ENCODE measurements around the gene TIGD3.

The TIGD3 gene, protein sequence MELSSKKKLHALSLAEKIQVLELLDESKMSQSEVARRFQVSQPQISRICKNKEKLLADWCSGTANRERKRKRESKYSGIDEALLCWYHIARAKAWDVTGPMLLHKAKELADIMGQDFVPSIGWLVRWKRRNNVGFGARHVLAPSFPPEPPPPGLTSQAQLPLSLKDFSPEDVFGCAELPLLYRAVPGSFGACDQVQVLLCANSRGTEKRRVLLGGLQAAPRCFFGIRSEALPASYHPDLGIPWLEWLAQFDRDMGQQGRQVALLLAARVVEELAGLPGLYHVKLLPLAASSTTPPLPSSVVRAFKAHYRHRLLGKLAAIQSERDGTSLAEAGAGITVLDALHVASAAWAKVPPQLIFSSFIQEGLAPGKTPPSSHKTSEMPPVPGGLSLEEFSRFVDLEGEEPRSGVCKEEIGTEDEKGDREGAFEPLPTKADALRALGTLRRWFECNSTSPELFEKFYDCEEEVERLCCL

DNA sequence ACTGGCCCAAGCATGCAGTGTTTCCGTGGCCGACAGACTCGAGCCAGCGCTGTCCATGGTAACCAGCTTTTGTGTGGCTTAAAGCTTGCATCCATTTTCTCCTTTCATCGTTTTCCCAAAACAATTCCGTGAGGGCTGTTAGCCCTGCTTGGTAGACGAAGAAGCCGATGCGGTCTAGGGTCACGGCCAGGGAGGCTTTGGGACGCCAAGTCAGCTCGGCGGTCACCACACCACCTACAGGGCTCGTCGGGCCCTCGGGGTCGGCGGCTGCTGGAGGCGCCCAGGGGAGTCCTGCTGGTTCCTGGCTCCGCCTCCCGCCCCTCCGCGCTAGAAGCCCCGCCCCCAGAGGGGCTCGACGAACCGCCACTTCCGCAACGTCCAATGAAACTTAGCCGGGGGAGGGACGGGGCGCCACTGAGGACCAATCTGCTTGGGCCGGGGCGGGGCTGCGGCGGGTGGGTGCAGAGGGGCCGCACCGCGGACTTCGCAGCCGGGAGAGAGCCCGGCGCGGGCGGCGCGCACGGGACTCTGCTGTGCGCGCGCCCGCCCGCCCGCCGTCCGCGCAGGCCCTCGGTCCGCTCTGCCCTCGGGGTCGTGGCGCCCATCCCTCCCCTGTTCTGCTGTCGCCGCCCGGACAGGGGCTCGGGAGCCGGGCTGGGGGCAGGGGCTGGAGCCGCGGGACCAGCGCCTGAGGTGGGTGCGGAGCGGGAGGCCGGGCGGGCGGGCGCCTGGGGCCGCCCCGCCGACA lies at the start of gene TIGD3:
TSS of gene TIGD3 (plus strand) at position 487 of the 748 bp plus-strand sequence. CDS start 1,058 bp downstream, outside the sequence.
- Histone ChIP-seq H3K4me3 (ENCODE audit: insufficient read length, low read depth) (peak within 1 kb of the TSS; percentile 55), H3K4me1 (ENCODE audit: insufficient read depth, insufficient read length) (peaks cover 18% of the 10 kb centered on the region), H3K9me3 (ENCODE audit: insufficient read depth, low read length) (no peaks in the 10 kb centered on the region), H3K27me3 (ENCODE audit: insufficient read depth, insufficient read length) (peaks cover 24% of the 10 kb centered on the region), H3K36me3 (ENCODE audit: insufficient read depth, insufficient read length, low read length) (peaks cover 38% of the 10 kb centered on the region), H3K9ac (ENCODE audit: insufficient read length, low read depth) (peak within 1 kb of the TSS; percentile 52)
- peak; percentile 93 for DNase-seq (ENCODE audit: low read depth, low spot score)
- TF ChIP-seq ZNF274 (IDR thresholded peaks at IDR 0.05; ENCODE audit: low read depth, low read length) = no peak
- no peak for TF ChIP-seq SUZ12 (IDR thresholded peaks at IDR 0.05; ENCODE audit: extremely low read depth, insufficient read depth, insufficient read length)
- no peak for TF ChIP-seq YY1 (IDR thresholded peaks at IDR 0.05; ENCODE audit: insufficient read depth, insufficient read length)

GRCh38 chr11:65305501-65306268 lies 48.9 kb upstream of the TIGD3 start:
- Histone ChIP-seq H3K4me1 (ENCODE audit: insufficient read depth, insufficient read length) (peaks cover 30% of the 10 kb centered on the region), H3K4me3 (ENCODE audit: insufficient read length, low read depth) (no peak overlapping the region), H3K27me3 (ENCODE audit: insufficient read depth, insufficient read length) (no peaks in the 10 kb centered on the region), H3K9me3 (ENCODE audit: insufficient read depth, low read length) (no peaks in the 10 kb centered on the region), H3K36me3 (ENCODE audit: insufficient read depth, insufficient read length, low read length) (peaks cover 36% of the 10 kb centered on the region), H3K9ac (ENCODE audit: insufficient read length, low read depth) (no peak overlapping the region)
- no peak for DNase-seq (ENCODE audit: low read depth, low spot score)
- TF ChIP-seq ZNF274 (IDR thresholded peaks at IDR 0.05; ENCODE audit: low read depth, low read length) (no peak), YY1 (IDR thresholded peaks at IDR 0.05; ENCODE audit: insufficient read depth, insufficient read length) (no peak), SUZ12 (IDR thresholded peaks at IDR 0.05; ENCODE audit: extremely low read depth, insufficient read depth, insufficient read length) (no peak)

DNA sequence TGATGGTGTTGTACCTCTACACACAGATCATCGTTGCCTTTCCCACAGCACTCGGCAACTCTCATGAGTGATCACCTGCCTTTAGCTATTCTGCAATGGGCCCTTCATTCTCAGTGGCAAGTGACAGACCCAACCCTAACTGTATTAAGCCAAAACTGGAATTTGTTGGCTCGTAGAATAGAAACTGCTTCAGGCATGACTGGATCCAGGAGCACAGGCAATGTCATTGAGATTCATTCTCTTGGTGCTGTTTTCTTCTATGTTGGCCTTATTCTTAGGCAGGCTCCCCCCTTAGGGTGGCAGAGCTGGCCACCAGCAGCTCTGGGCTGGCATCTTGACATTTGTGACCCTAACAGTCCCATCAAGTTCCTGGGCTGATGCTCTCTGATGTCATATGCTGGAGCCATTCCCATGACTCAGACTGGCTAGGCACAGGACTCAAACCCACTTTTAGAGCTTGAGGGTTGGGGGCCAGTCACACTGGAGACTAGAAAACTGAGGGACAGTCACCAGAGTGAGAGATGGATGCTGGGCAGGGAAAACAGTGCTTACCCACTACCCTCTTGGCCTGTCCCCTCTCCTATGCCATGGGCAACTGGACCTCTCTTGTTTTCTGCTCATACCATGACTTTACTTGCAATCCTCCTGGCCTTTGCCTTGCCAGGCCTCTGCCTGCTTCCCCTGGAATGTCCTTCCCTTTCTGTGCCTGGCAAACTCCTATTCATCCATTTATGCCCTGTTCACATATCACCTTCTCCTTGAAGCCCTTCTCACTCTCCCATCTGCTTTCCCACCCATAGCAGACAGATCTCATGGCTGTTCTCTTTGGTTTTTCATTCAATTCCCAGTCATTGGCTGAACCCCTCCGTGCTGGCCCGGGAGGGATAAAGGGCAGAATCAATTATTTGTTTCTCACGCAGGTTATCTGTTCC lies 47.0 kb upstream of the TIGD3 start:
- peaks cover 30% of the 10 kb centered on the region for H3K36me3 ChIP-seq (ENCODE audit: insufficient read depth, insufficient read length, low read length)
- H3K27me3 ChIP-seq (ENCODE audit: insufficient read depth, insufficient read length) = no peaks in the 10 kb centered on the region
- no peak overlapping the region for H3K9ac ChIP-seq (ENCODE audit: insufficient read length, low read depth)
- no peak overlapping the region for H3K4me3 ChIP-seq (ENCODE audit: insufficient read length, low read depth)
- H3K4me1 ChIP-seq (ENCODE audit: insufficient read depth, insufficient read length) = peaks cover 22% of the 10 kb centered on the region
- no peaks in the 10 kb centered on the region for H3K9me3 ChIP-seq (ENCODE audit: insufficient read depth, low read length)
- DNase-seq (ENCODE audit: low read depth, low spot score) = no peak
- no peak for TF ChIP-seq SUZ12 (IDR thresholded peaks at IDR 0.05; ENCODE audit: extremely low read depth, insufficient read depth, insufficient read length)
- TF ChIP-seq ZNF274 (IDR thresholded peaks at IDR 0.05; ENCODE audit: low read depth, low read length) = no peak
- TF ChIP-seq YY1 (IDR thresholded peaks at IDR 0.05; ENCODE audit: insufficient read depth, insufficient read length) = no peak

DNA sequence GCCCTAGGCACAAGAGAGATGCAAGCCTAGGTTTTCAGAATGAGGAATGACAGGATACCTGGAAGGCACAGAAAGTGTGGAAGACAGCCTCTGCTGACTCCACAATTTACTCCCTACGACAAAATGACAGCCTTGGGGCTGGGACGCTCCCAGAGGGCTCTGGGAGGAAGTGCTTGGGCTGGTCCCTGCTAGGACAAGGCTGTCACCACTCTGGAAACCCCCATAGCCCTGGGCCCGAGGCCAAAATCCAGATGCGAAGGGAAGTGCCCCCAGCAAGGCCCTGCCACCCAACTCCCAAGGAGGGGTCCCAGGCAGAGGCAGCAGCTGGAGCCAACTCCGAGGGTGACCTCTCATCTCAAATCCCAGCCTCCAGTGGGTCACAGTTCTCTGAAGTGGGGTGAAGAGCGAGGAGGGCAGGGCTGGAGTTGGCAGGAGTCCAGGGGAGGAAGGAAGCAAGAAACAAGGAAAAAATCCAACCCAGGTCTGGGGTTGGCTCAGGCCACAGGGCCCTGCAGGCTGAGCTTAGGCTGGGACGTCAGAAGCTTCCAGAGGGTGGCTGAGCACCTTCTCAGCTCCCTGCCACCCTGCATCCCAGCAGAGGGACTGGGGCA lies 46.2 kb upstream of the TIGD3 start:
- Histone ChIP-seq H3K27me3 (ENCODE audit: insufficient read depth, insufficient read length) (peaks cover 4% of the 10 kb centered on the region), H3K4me1 (ENCODE audit: insufficient read depth, insufficient read length) (peaks cover 22% of the 10 kb centered on the region), H3K9ac (ENCODE audit: insufficient read length, low read depth) (no peak overlapping the region), H3K4me3 (ENCODE audit: insufficient read length, low read depth) (no peak overlapping the region), H3K9me3 (ENCODE audit: insufficient read depth, low read length) (no peaks in the 10 kb centered on the region), H3K36me3 (ENCODE audit: insufficient read depth, insufficient read length, low read length) (peaks cover 24% of the 10 kb centered on the region)
- DNase-seq (ENCODE audit: low read depth, low spot score) = no peak
- no peak for TF ChIP-seq SUZ12 (IDR thresholded peaks at IDR 0.05; ENCODE audit: extremely low read depth, insufficient read depth, insufficient read length)
- no peak for TF ChIP-seq YY1 (IDR thresholded peaks at IDR 0.05; ENCODE audit: insufficient read depth, insufficient read length)
- TF ChIP-seq ZNF274 (IDR thresholded peaks at IDR 0.05; ENCODE audit: low read depth, low read length) = no peak

DNA sequence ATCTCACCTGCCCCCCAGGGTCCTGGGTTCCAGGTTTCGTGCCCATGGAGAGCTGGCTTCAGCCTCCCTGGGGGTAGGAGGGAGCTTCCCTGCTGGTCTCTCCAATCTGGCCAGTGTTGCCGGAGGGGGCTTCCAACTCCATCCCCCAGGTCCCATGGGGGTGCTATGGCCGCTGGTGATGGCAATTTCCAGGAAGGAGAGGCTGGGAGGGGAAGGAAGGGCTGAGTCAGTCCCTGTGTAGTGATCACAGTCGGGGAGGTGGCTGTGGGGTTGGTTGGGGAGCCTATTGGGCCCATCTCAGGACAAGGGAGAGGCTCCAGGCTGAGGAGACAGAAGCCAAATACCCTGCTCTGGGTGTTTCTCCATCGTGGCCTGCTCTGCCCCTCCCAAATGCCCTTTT lies 45.5 kb upstream of the TIGD3 start:
- TF ChIP-seq ZNF274 (IDR thresholded peaks at IDR 0.05; ENCODE audit: low read depth, low read length) (no peak), SUZ12 (IDR thresholded peaks at IDR 0.05; ENCODE audit: extremely low read depth, insufficient read depth, insufficient read length) (no peak), YY1 (IDR thresholded peaks at IDR 0.05; ENCODE audit: insufficient read depth, insufficient read length) (no peak)
- peaks cover 10% of the 10 kb centered on the region for H3K27me3 ChIP-seq (ENCODE audit: insufficient read depth, insufficient read length)
- no peak overlapping the region for H3K4me3 ChIP-seq (ENCODE audit: insufficient read length, low read depth)
- no peak overlapping the region for H3K9ac ChIP-seq (ENCODE audit: insufficient read length, low read depth)
- H3K36me3 ChIP-seq (ENCODE audit: insufficient read depth, insufficient read length, low read length) = peaks cover 18% of the 10 kb centered on the region
- DNase-seq (ENCODE audit: low read depth, low spot score) = no peak
- H3K4me1 ChIP-seq (ENCODE audit: insufficient read depth, insufficient read length) = peaks cover 27% of the 10 kb centered on the region
- H3K9me3 ChIP-seq (ENCODE audit: insufficient read depth, low read length) = no peaks in the 10 kb centered on the region

- Histone ChIP-seq H3K27me3 (ENCODE audit: insufficient read depth, insufficient read length) (peaks cover 15% of the 10 kb centered on the region), H3K4me1 (ENCODE audit: insufficient read depth, insufficient read length) (peaks cover 29% of the 10 kb centered on the region), H3K4me3 (ENCODE audit: insufficient read length, low read depth) (no peak overlapping the region), H3K9me3 (ENCODE audit: insufficient read depth, low read length) (no peaks in the 10 kb centered on the region), H3K9ac (ENCODE audit: insufficient read length, low read depth) (peak overlapping the region; percentile 37), H3K36me3 (ENCODE audit: insufficient read depth, insufficient read length, low read length) (peaks cover 7% of the 10 kb centered on the region)
- DNase-seq (ENCODE audit: low read depth, low spot score) = no peak
- TF ChIP-seq SUZ12 (IDR thresholded peaks at IDR 0.05; ENCODE audit: extremely low read depth, insufficient read depth, insufficient read length) (no peak), ZNF274 (IDR thresholded peaks at IDR 0.05; ENCODE audit: low read depth, low read length) (no peak)
These were observed 44.3 kb upstream of the TIGD3 start for GRCh38 chr11:65310215-65310614.
